Activated CD4-positive, CD25-positive, alpha-beta regulatory T cell treated with anti-CD3 and anti-CD28 coated beads, Interleukin-2, amount 50 U/mL, for 16 hours (primary cell): ENCODE measurements around the gene CIB2.

Source experiments
- DNase-seq: peaks from one replicate; pipeline ENCODE4 v3.0.0-alpha.2; 2020; ENCODE audit warnings: low read depth, low spot score

CIB2 gene

GRCh38 chr15:78065973-78066946 is 65.0 kb downstream of the CIB2 start:
- no peak for DNase-seq

GRCh38 chr15:78065284-78065872 is 65.9 kb downstream of the CIB2 start:
- DNase-seq: no peak

GRCh38 chr15:78064544-78064943 is 66.7 kb downstream of the CIB2 start:
- DNase-seq: no peak

- DNase-seq: no peak
Measured at GRCh38 chr15:78063970-78064385, 67.3 kb downstream of the CIB2 start.

- no peak for DNase-seq
Measured at GRCh38 chr15:78063217-78063616, 68.0 kb downstream of the CIB2 start.

- no peak for DNase-seq
Measured at GRCh38 chr15:78061963-78062427, 69.2 kb downstream of the CIB2 start.

- no peak for DNase-seq
Measured at GRCh38 chr15:78060232-78060631, 71.0 kb downstream of the CIB2 start.

- DNase-seq: no peak
Measured at GRCh38 chr15:78059110-78059839, 72.0 kb downstream of the CIB2 start.

GRCh38 chr15:78058401-78058935 is 72.8 kb downstream of the CIB2 start:
- DNase-seq: no peak

- no peak for DNase-seq
Measured at GRCh38 chr15:78057803-78058202, 73.4 kb downstream of the CIB2 start.

GRCh38 chr15:78056714-78057269 is 74.5 kb downstream of the CIB2 start:
- no peak for DNase-seq

GRCh38 chr15:78055919-78056713 is 75.1 kb downstream of the CIB2 start:
- no peak for DNase-seq

GRCh38 chr15:78054966-78055365 is 76.3 kb downstream of the CIB2 start:
- no peak for DNase-seq
